IPS DF 6.9 (cell line): ENCODE results near the gene ING5.
"Not testable (repeated sequence)": the region's sequence is repeated elsewhere in the genome, so short reads cannot be mapped to it uniquely, and the experiment has no call there.

Source experiments
- DNase-seq: peaks from one replicate; pipeline ENCODE4 v3.0.0-alpha.2; 2013; ENCODE audit warnings: low read depth, low spot score
- H3K27ac ChIP-seq: one replicate; pipeline ENCODE4 v1.5.1; 2013; ENCODE audit warnings: low read length, control low read depth
- H3K27me3 ChIP-seq: 2 replicates; pipeline ENCODE4 v1.6.1; 2013; ENCODE audit warnings: mild to moderate bottlenecking, low read length; ENCODE audit not compliant: control insufficient read depth, insufficient read depth
- H3K36me3 ChIP-seq: 2 replicates; pipeline ENCODE4 v1.6.1; 2013; ENCODE audit warnings: low read length; ENCODE audit not compliant: control insufficient read depth, insufficient read depth
- H3K4me1 ChIP-seq: 2 replicates; pipeline ENCODE4 v1.6.1; 2013; ENCODE audit warnings: low read length; ENCODE audit not compliant: control insufficient read depth, insufficient read depth
- H3K4me3 ChIP-seq: 2 replicates; pipeline ENCODE4 v1.5.1; 2013; ENCODE audit warnings: mild to moderate bottlenecking, low read length
- H3K9me3 ChIP-seq: 2 replicates; pipeline ENCODE4 v1.6.1; 2013; ENCODE audit warnings: low read length, inconsistent platforms; ENCODE audit not compliant: control insufficient read depth, insufficient read depth
- WGBS: extraction: QIAGEN DNeasy Blood & Tissue Kit; methylation state at CpG from one replicate; pipeline ENCODE4 v1.1.7; 2013; ENCODE audit warnings: mixed read lengths, missing lambda C conversion rate; ENCODE audit not compliant: insufficient read length, insufficient coverage; 5-methylcytosine and 5-hydroxymethylcytosine counted together

The ING5 gene

GRCh38 chr2:241729868-241730267 lies 28.0 kb downstream of the ING5 start:
- no peaks in the 10 kb centered on the region for H3K27me3 ChIP-seq
- no peak for DNase-seq
- no CpG with 5 or more reads among the region's 6 CpGs for WGBS
- H3K27ac ChIP-seq: no peak overlapping the region
- peaks cover 2% of the 10 kb centered on the region; the same call in 1 of the 2 replicates for H3K4me1 ChIP-seq
- H3K9me3 ChIP-seq: no peaks in the 10 kb centered on the region
- no peaks in the 10 kb centered on the region for H3K36me3 ChIP-seq
- no peak overlapping the region for H3K4me3 ChIP-seq

- Histone ChIP-seq H3K4me1 (0 out of 2 replicates have a peak, but pooled peaks cover 2% of the 10 kb centered on the region), H3K36me3 (no peaks in the 10 kb centered on the region), H3K27ac (no peak overlapping the region), H3K4me3 (no peak overlapping the region), H3K9me3 (no peaks in the 10 kb centered on the region), H3K27me3 (no peaks in the 10 kb centered on the region)
- WGBS: no CpG with 5 or more reads among the region's 12 CpGs
- no peak for DNase-seq
These were observed 28.9 kb downstream of the ING5 start for GRCh38 chr2:241730671-241731293.

- H3K27me3 ChIP-seq, H3K36me3 ChIP-seq, H3K27ac ChIP-seq, H3K9me3 ChIP-seq, DNase-seq, H3K4me1 ChIP-seq, H3K4me3 ChIP-seq: not testable (repeated sequence)
- WGBS: no CpG with 5 or more reads among the region's 26 CpGs
These were observed 30.8 kb downstream of the ING5 start for GRCh38 chr2:241732513-241733186.

GRCh38 chr2:241733391-241734207 lies 31.8 kb downstream of the ING5 start:
- Histone ChIP-seq H3K9me3 (no peaks in the 10 kb centered on the region), H3K27me3 (no peaks in the 10 kb centered on the region), H3K36me3 (no peaks in the 10 kb centered on the region), H3K4me1 (0 out of 2 replicates have a peak, but pooled peaks cover 2% of the 10 kb centered on the region), H3K4me3 (peak overlapping the region; percentile 7; the same call in 1 of the 2 replicates), H3K27ac (no peak overlapping the region)
- DNase-seq: no peak
- WGBS: no CpG with 5 or more reads among the region's 23 CpGs

GRCh38 chr2:241734208-241734466 lies 32.3 kb downstream of the ING5 start:
- no peaks in the 10 kb centered on the region for H3K9me3 ChIP-seq
- WGBS: no CpG with 5 or more reads among the region's 25 CpGs
- no peak for DNase-seq
- no peaks in the 10 kb centered on the region for H3K36me3 ChIP-seq
- peak overlapping the region; percentile 7; the same call in 1 of the 2 replicates for H3K4me3 ChIP-seq
- no peak overlapping the region for H3K27ac ChIP-seq
- H3K27me3 ChIP-seq: no peaks in the 10 kb centered on the region
- 0 out of 2 replicates have a peak, but pooled peaks cover 2% of the 10 kb centered on the region for H3K4me1 ChIP-seq

GRCh38 chr2:241734467-241735208 lies 32.8 kb downstream of the ING5 start, which contains the start of gene D2HGDH:
TSS of gene D2HGDH (plus strand) at chr2:241734630. CDS start at chr2:241735225, 595 bp downstream.
- Histone ChIP-seq H3K27me3 (no peaks in the 10 kb centered on the region), H3K4me3 (peak within 1 kb of the TSS; percentile 84), H3K9me3 (no peaks in the 10 kb centered on the region), H3K27ac (no peak within 1 kb of the TSS), H3K4me1 (0 out of 2 replicates have a peak, but pooled peaks cover 2% of the 10 kb centered on the region), H3K36me3 (no peaks in the 10 kb centered on the region)
- peak; percentile 25 for DNase-seq
- WGBS: no CpG with 5 or more reads among the region's 98 CpGs

GRCh38 chr2:241736111-241736510 lies 34.3 kb downstream of the ING5 start:
- H3K27ac ChIP-seq: no peak overlapping the region
- 0 out of 2 replicates have a peak, but pooled peaks cover 2% of the 10 kb centered on the region for H3K4me1 ChIP-seq
- H3K27me3 ChIP-seq: no peaks in the 10 kb centered on the region
- H3K36me3 ChIP-seq: no peaks in the 10 kb centered on the region
- H3K4me3 ChIP-seq: no peak overlapping the region
- no peaks in the 10 kb centered on the region for H3K9me3 ChIP-seq
- DNase-seq: no peak
- no CpG with 5 or more reads among the region's 3 CpGs for WGBS

GRCh38 chr2:241738040-241738686 lies 36.3 kb downstream of the ING5 start:
- Histone ChIP-seq H3K4me3 (no peak overlapping the region), H3K27me3 (no peaks in the 10 kb centered on the region), H3K9me3 (no peaks in the 10 kb centered on the region), H3K36me3 (no peaks in the 10 kb centered on the region), H3K27ac (no peak overlapping the region), H3K4me1 (0 out of 2 replicates have a peak, but pooled peaks cover 2% of the 10 kb centered on the region)
- DNase-seq: no peak
- WGBS: no CpG with 5 or more reads among the region's 17 CpGs

GRCh38 chr2:241739177-241739576 lies 37.3 kb downstream of the ING5 start:
- no peaks in the 10 kb centered on the region for H3K27me3 ChIP-seq
- H3K4me1 ChIP-seq: no peaks in the 10 kb centered on the region
- DNase-seq: no peak
- H3K27ac ChIP-seq: no peak overlapping the region
- no peaks in the 10 kb centered on the region for H3K36me3 ChIP-seq
- WGBS: no CpG with 5 or more reads among the region's 15 CpGs
- no peaks in the 10 kb centered on the region for H3K9me3 ChIP-seq
- no peak overlapping the region for H3K4me3 ChIP-seq
